HG03196 (cell line): ENCODE results near the gene ASAP2.

ENCODE experiments used
- ATAC-seq: cut with Tn5 transposase; IDR thresholded peaks from one replicate; pipeline ENCODE4 v1.9.1; 2021; ENCODE audit not compliant: unreplicated experiment

The ASAP2 gene

GRCh38 chr2:9205963-9206948 lies at the start of gene ASAP2:
Gene ASAP2, plus strand, starts transcription at chr2:9206812. Its CDS starts 293 bp downstream, at chr2:9207105.
- ATAC-seq = no peak

GRCh38 chr2:9158786-9159779 lies 47.5 kb upstream of the ASAP2 start:
- no peak for ATAC-seq

GRCh38 chr2:9160732-9161131 lies 45.9 kb upstream of the ASAP2 start:
- ATAC-seq = no peak

GRCh38 chr2:9162841-9163240 lies 43.8 kb upstream of the ASAP2 start:
- ATAC-seq = no peak

- ATAC-seq = no peak
Measured at GRCh38 chr2:9163306-9164111, 43.1 kb upstream of the ASAP2 start.

- no peak for ATAC-seq
Measured at GRCh38 chr2:9164112-9164608, 42.5 kb upstream of the ASAP2 start.

- no peak for ATAC-seq
Measured at GRCh38 chr2:9165625-9166024, 41.0 kb upstream of the ASAP2 start.

- no peak for ATAC-seq
Measured at GRCh38 chr2:9166579-9167377, 39.8 kb upstream of the ASAP2 start.

- no peak for ATAC-seq
Measured at GRCh38 chr2:9167718-9168657, 38.6 kb upstream of the ASAP2 start.

- ATAC-seq = no peak
Measured at GRCh38 chr2:9168821-9169221, 37.8 kb upstream of the ASAP2 start.

- no peak for ATAC-seq
Measured at GRCh38 chr2:9169349-9170107, 37.1 kb upstream of the ASAP2 start.

- no peak for ATAC-seq
Measured at GRCh38 chr2:9170458-9171130, 36.0 kb upstream of the ASAP2 start.

- no peak for ATAC-seq
Measured at GRCh38 chr2:9174771-9175437, 31.7 kb upstream of the ASAP2 start.

GRCh38 chr2:9178110-9178903 lies 28.3 kb upstream of the ASAP2 start:
- no peak for ATAC-seq

GRCh38 chr2:9178904-9179571 lies 27.6 kb upstream of the ASAP2 start:
- no peak for ATAC-seq
